Endodermal cell (in vitro differentiated cells): Measurements from ENCODE around the gene CD79A. TPM values are rescaled to one million over a fixed set of nuclear protein-coding genes. Genes with fewer than 3 reads are reported as not detected.

Experiments
- DNase-seq: peaks from one replicate; pipeline ENCODE4 v3.0.0-alpha.2; 2017
- H3K27ac ChIP-seq: 2 replicates; pipeline ENCODE4 v1.5.1; 2013; ENCODE audit warnings: mild to moderate bottlenecking, low read depth, low read length, moderate library complexity
- H3K27me3 ChIP-seq: 2 replicates; pipeline ENCODE4 v1.6.1; 2013; ENCODE audit warnings: mild to moderate bottlenecking, low read length, moderate library complexity; ENCODE audit not compliant: insufficient read depth, control insufficient read depth, poor library complexity, severe bottlenecking
- H3K36me3 ChIP-seq: 2 replicates; pipeline ENCODE4 v1.7.0; 2013; ENCODE audit warnings: mild to moderate bottlenecking, low read length, moderate library complexity; ENCODE audit not compliant: control insufficient read depth, insufficient read depth
- H3K4me1 ChIP-seq: one replicate; pipeline ENCODE4 v1.7.0; 2013; ENCODE audit warnings: low read length; ENCODE audit not compliant: control insufficient read depth, insufficient read depth
- H3K4me3 ChIP-seq: 2 replicates; pipeline ENCODE4 v1.5.1; 2013; ENCODE audit warnings: mild to moderate bottlenecking, low read length, moderate library complexity
- H3K9ac ChIP-seq: 2 replicates; pipeline ENCODE4 v1.6.1; 2013; ENCODE audit warnings: mild to moderate bottlenecking, low read length, moderate library complexity; ENCODE audit not compliant: poor library complexity, severe bottlenecking; ENCODE audit errors: extremely low read depth
- H3K9me3 ChIP-seq: 2 replicates; pipeline ENCODE4 v1.6.1; 2013; ENCODE audit warnings: mild to moderate bottlenecking, low read length, moderate library complexity; ENCODE audit not compliant: control insufficient read depth
- H3K27ac Mint-ChIP-seq: 2 replicates; pipeline ENCODE4 v1.8.0; 2020; ENCODE audit warnings: mixed read lengths
- H3K27me3 Mint-ChIP-seq: 2 replicates; pipeline ENCODE4 v1.8.0; 2021; ENCODE audit warnings: mild to moderate bottlenecking, mixed read lengths; ENCODE audit not compliant: insufficient read depth
- H3K36me3 Mint-ChIP-seq: 2 replicates; pipeline ENCODE4 v1.8.0; 2020; ENCODE audit warnings: low read depth, mixed read lengths
- H3K4me1 Mint-ChIP-seq: 2 replicates; pipeline ENCODE4 v1.8.0; 2020; ENCODE audit warnings: mixed read lengths
- H3K4me3 Mint-ChIP-seq: 2 replicates; pipeline ENCODE4 v1.8.0; 2020; ENCODE audit warnings: mild to moderate bottlenecking, moderate library complexity, mixed read lengths
- H3K9me3 Mint-ChIP-seq: 2 replicates; pipeline ENCODE4 v1.8.0; 2020; ENCODE audit warnings: mild to moderate bottlenecking, mixed read lengths
- CTCF ChIP-seq: fragments of 200-600 bp; sonication (generic); conservative IDR thresholded peaks from 2 replicates; pipeline ENCODE4 v1.5.0; 2021; ENCODE audit warnings: antibody characterized with exemption, mild to moderate bottlenecking
- WGBS, 2 experiments: methylation state at CpG; one replicate each; pipeline versions ENCODE4 v1.1.5 to v1.1.7; 2013; ENCODE audit warnings: missing lambda C conversion rate in 2 of 2, mixed read lengths in 1 of 2; ENCODE audit not compliant: insufficient coverage in 1 of 2, insufficient read length in 1 of 2; 5-methylcytosine and 5-hydroxymethylcytosine counted together
- total RNA-seq, 2 donors: library from RNA; stranded (reverse); fragmentation: NEBNext Ultra II Directional in 1 of 2; extraction: Animal tissue kit (Norgen Biotek cat#: 25700) in 1 of 2; gene quantifications; 2 replicates in 1 of 2; 3 replicates in 1 of 2; pipeline ENCODE4 v1.2.1, GENCODE V29; 2021

The CD79A gene
- total RNA-seq, 2 donors from 2014 or later, result not detected

GRCh38 chr19:41843371-41843770 lies 33.7 kb upstream of the CD79A start:
- Histone ChIP-seq H3K4me1 (no peaks in the 10 kb centered on the region), H3K9ac (no peak overlapping the region), H3K9me3 (no peaks in the 10 kb centered on the region), H3K36me3 (no peaks in the 10 kb centered on the region), H3K27me3 (no peaks in the 10 kb centered on the region), H3K27ac (no peak overlapping the region), H3K4me3 (no peak overlapping the region)
- 81 to 82% methylated on average over 3 to 7 of the region's 7 CpGs for WGBS, 2 experiments
- Mint-ChIP-seq H3K27me3 (peaks cover 30% of the 10 kb centered on the region), H3K36me3 (no peaks in the 10 kb centered on the region), H3K4me3 (no peak overlapping the region), H3K4me1 (no peaks in the 10 kb centered on the region), H3K9me3 (peaks cover 6% of the 10 kb centered on the region), H3K27ac (no peak overlapping the region)
- no peak for TF ChIP-seq CTCF
- no peak for DNase-seq

DNA sequence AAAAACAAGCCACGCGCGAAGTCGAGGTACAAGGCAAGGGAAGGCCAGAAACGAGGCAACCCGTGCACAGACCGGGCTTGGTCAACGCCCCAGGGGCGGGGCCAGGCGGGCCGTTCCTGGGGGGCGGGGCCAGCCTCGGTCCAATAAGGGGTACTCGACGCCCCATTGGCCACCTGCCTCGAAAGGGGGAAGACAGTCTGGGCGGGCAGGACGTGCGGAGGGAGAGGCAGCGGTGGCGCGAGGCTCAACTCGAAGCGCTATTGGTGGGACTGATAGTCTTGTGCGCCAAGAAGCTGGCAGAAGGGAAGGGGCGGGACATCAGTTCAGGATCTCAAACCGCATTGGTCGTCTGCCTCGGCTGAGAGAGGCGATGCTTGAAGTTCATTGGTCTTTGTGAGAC lies 32.5 kb upstream of the CD79A start, which contains the start of gene LYPD4:
LYPD4 (minus strand) TSS at position 83 of the 400 bp plus-strand sequence. CDS start 5,398 bp downstream, outside the sequence.
- H3K36me3 ChIP-seq, result no peaks in the 10 kb centered on the region
- no peak within 1 kb of the TSS for H3K4me3 ChIP-seq
- H3K27me3 ChIP-seq, result no peaks in the 10 kb centered on the region
- Mint-ChIP-seq H3K9me3 (peaks cover 6% of the 10 kb centered on the region), H3K27me3 (peaks cover 26% of the 10 kb centered on the region), H3K27ac (no peak within 1 kb of the TSS), H3K36me3 (no peaks in the 10 kb centered on the region), H3K4me1 (no peaks in the 10 kb centered on the region), H3K4me3 (no peak within 1 kb of the TSS)
- H3K4me1 ChIP-seq, result no peaks in the 10 kb centered on the region
- no peak for TF ChIP-seq CTCF
- H3K9me3 ChIP-seq, result no peaks in the 10 kb centered on the region
- 86 to 94% methylated on average over 20 to 30 of the region's 30 CpGs for WGBS, 2 experiments
- no peak within 1 kb of the TSS for H3K27ac ChIP-seq
- no peak within 1 kb of the TSS for H3K9ac ChIP-seq
- peak; percentile 68 for DNase-seq

GRCh38 chr19:41845001-41845050 lies 32.3 kb upstream of the CD79A start, which contains the start of gene DMRTC2:
Gene DMRTC2 (plus strand): TSS chr19:41845042. CDS start chr19:41847429, 2,387 bp downstream.
- H3K27ac Mint-ChIP-seq, result no peak within 1 kb of the TSS
- Histone ChIP-seq H3K9me3 (no peaks in the 10 kb centered on the region), H3K9ac (no peak within 1 kb of the TSS), H3K36me3 (no peaks in the 10 kb centered on the region), H3K27me3 (no peaks in the 10 kb centered on the region), H3K4me3 (no peak within 1 kb of the TSS), H3K4me1 (no peaks in the 10 kb centered on the region), H3K27ac (no peak within 1 kb of the TSS)
- WGBS, 2 experiments, result 98 to 100% methylated on average over 3 of the region's 3 CpGs
- DNase-seq, result no peak
- H3K9me3 Mint-ChIP-seq, result peaks cover 6% of the 10 kb centered on the region
- no peak within 1 kb of the TSS for H3K4me3 Mint-ChIP-seq
- TF ChIP-seq CTCF, result no peak
- H3K36me3 Mint-ChIP-seq, result no peaks in the 10 kb centered on the region
- H3K27me3 Mint-ChIP-seq, result peaks cover 26% of the 10 kb centered on the region
- no peaks in the 10 kb centered on the region for H3K4me1 Mint-ChIP-seq
